HepG2 (cell line): Measurements from ENCODE around the gene NUDT13. TPM values are rescaled to one million over a fixed set of nuclear protein-coding genes. Genes with fewer than 3 reads are reported as not detected.

ENCODE experiments used
- ATAC-seq: fragments of 200-7000 bp; cut with Tn5 transposase; 3 replicates; pipeline ENCODE4 v1.9.1; 2020; ENCODE audit warnings: mild to moderate bottlenecking, moderate library complexity
- BruUV-seq: library from RNA; stranded (reverse); fragments of 400-500 nt; replicated peaks from 2 replicates; lab custom pipeline; 2021; lab: Mats Ljungman, UMichigan
- CTCF ChIA-PET: fragments of 300-600 bp; formaldehyde crosslinking; extraction: SDS; loops from one replicate; lab custom pipeline; 2021; ENCODE audit warnings: low total read pairs, inconsistent platforms, low intra/inter-chr PET ratio; lab: Yijun Ruan, JAX
- POLR2A ChIA-PET: fragments of 350-600 bp; sonication (Branson Sonifier 250); formaldehyde crosslinking; loops from one replicate; lab custom pipeline; 2020; ENCODE audit warnings: antibody characterized with exemption, inconsistent platforms; lab: Yijun Ruan, JAX
- DNase-seq: peaks from one replicate; pipeline ENCODE4 v3.0.0-alpha.2; 2015; ENCODE audit warnings: low spot score
- FAIRE-seq: peaks from 3 replicates; lab custom pipeline; 2011; peaks lifted over from hg19 to GRCh38; lab: Jason Lieb, UNC
- H2AFZ ChIP-seq: one replicate; pipeline ENCODE4 v1.6.1; 2011; ENCODE audit warnings: low read length, inconsistent platforms
- H3K27ac ChIP-seq: fragments of 300-600 bp; 3 replicates; pipeline ENCODE4 v1.8.0; 2011; ENCODE audit warnings: mixed run types, mild to moderate bottlenecking, mixed read lengths, low read length, inconsistent platforms; ENCODE audit not compliant: insufficient read depth; ENCODE audit errors: extremely low read length
- H3K27me3 ChIP-seq, 2 experiments: fragments of 200-600 bp in 1 of 2; 2 replicates in 1 of 2; 3 replicates in 1 of 2; pipeline versions ENCODE4 v1.6.0 to v1.8.0; 2011; ENCODE audit warnings: low read length in 2 of 2, mild to moderate bottlenecking in 2 of 2, moderate library complexity in 2 of 2, inconsistent platforms in 1 of 2; ENCODE audit not compliant: insufficient read depth in 2 of 2, control insufficient read depth in 1 of 2
- H3K36me3 ChIP-seq, 2 experiments: fragments of 200-600 bp in 1 of 2; replicated peaks in 1 of 2; 2 replicates in 1 of 2; 3 replicates in 1 of 2; pipeline versions ENCODE4 v1.5.1 to v1.8.0; 2011; ENCODE audit warnings: low read length in 2 of 2, inconsistent platforms in 1 of 2; ENCODE audit not compliant: insufficient read depth in 2 of 2, control insufficient read depth in 1 of 2
- H3K4me1 ChIP-seq: 2 replicates; pipeline ENCODE4 v1.5.1; 2012; ENCODE audit warnings: low read length, inconsistent platforms; ENCODE audit not compliant: insufficient read depth
- H3K4me2 ChIP-seq: 2 replicates; pipeline ENCODE4 v1.6.0; 2011; ENCODE audit warnings: low read depth, low read length, inconsistent platforms
- H3K4me3 ChIP-seq, 3 experiments: fragments of 200-600 bp in 1 of 3; sonication (generic), shearing (Covaris generic) in 1 of 3; replicated peaks in 1 of 3; 2 replicates each; pipeline ENCODE4 v1.5.1; 2011 to 2016; ENCODE audit warnings: low read length in 3 of 3, inconsistent platforms in 2 of 3, low read depth in 2 of 3, mild to moderate bottlenecking in 2 of 3, control low read depth in 1 of 3, mixed read lengths in 1 of 3; ENCODE audit not compliant: insufficient read depth in 1 of 3
- H3K79me2 ChIP-seq: one replicate; pipeline ENCODE4 v1.6.1; 2011; ENCODE audit warnings: low read length, inconsistent platforms; ENCODE audit not compliant: insufficient read depth
- H3K9ac ChIP-seq: 2 replicates; pipeline ENCODE4 v1.6.0; 2011; ENCODE audit warnings: mild to moderate bottlenecking, low read depth, low read length, inconsistent platforms; ENCODE audit not compliant: insufficient read depth
- H3K9me3 ChIP-seq: 2 replicates; pipeline ENCODE4 v1.5.1; 2012; ENCODE audit warnings: mild to moderate bottlenecking, low read length
- H4K20me1 ChIP-seq: 2 replicates; pipeline ENCODE4 v1.6.0; 2011; ENCODE audit warnings: inconsistent platforms, mild to moderate bottlenecking, low read length, moderate library complexity; ENCODE audit not compliant: insufficient read depth
- CREB3 ChIP-seq: sonication (generic); formaldehyde crosslinking; IDR thresholded peaks from 2 replicates; pipeline ENCODE4 v1.5.0; 2020; ENCODE audit warnings: missing genetic modification reagents
- EZH2 ChIP-seq: conservative IDR thresholded peaks from 2 replicates; pipeline ENCODE4 v1.6.1; 2012; ENCODE audit warnings: mild to moderate bottlenecking, low read depth, low read length, moderate library complexity
- FOXA3 ChIP-seq: IDR thresholded peaks from 2 replicates; pipeline ENCODE4 v1.6.1; 2016; ENCODE audit warnings: missing genetic modification reagents, missing compliant biosample characterization
- HOXA7 ChIP-seq: sonication (generic); formaldehyde crosslinking; IDR thresholded peaks from 2 replicates; pipeline ENCODE4 v1.8.1; 2022; ENCODE audit warnings: mild to moderate bottlenecking, missing genetic modification reagents, moderate library complexity
- KDM5A ChIP-seq: fragments of 200-600 bp; sonication (generic); IDR thresholded peaks from 2 replicates; pipeline ENCODE4 v1.7.0; 2018; ENCODE audit warnings: antibody characterized with exemption, mild to moderate bottlenecking, low read length, borderline replicate concordance
- KLF12 ChIP-seq: sonication (generic); formaldehyde crosslinking; IDR thresholded peaks from 2 replicates; pipeline ENCODE4 v1.4.0; 2020; ENCODE audit warnings: missing genetic modification reagents, borderline replicate concordance
- MTF2 ChIP-seq: sonication (generic); formaldehyde crosslinking; IDR thresholded peaks from 2 replicates; pipeline ENCODE4 v1.5.0; 2020; ENCODE audit warnings: missing genetic modification reagents, borderline replicate concordance
- PHF20 ChIP-seq: sonication (generic); formaldehyde crosslinking; IDR thresholded peaks from 2 replicates; pipeline ENCODE4 v1.5.0; 2020; ENCODE audit warnings: mild to moderate bottlenecking, missing genetic modification reagents
- POLR2A ChIP-seq, 2 experiments: IDR thresholded peaks; 2 replicates each; pipeline ENCODE4 v1.6.1; 2011; ENCODE audit warnings: low read depth in 2 of 2, low read length in 2 of 2, mild to moderate bottlenecking in 1 of 2, moderate library complexity in 1 of 2; ENCODE audit not compliant: insufficient read depth in 1 of 2
- TEAD3 ChIP-seq: optimal IDR thresholded peaks from 2 replicates; pipeline ENCODE3; 2016; ENCODE audit warnings: borderline replicate concordance
- THAP8 ChIP-seq: sonication (generic); formaldehyde crosslinking; IDR thresholded peaks from 2 replicates; pipeline ENCODE4 v1.5.1; 2020; ENCODE audit warnings: missing genetic modification reagents, mild to moderate bottlenecking, borderline replicate concordance
- ZBTB20 ChIP-seq: sonication (generic); formaldehyde crosslinking; IDR thresholded peaks from 2 replicates; pipeline ENCODE4 v1.8.1; 2023; ENCODE audit warnings: missing genetic modification reagents, low read depth, mild to moderate bottlenecking, borderline replicate concordance
- ZBTB8A ChIP-seq: sonication (generic); formaldehyde crosslinking; IDR thresholded peaks from 2 replicates; pipeline ENCODE4 v1.4.0; 2020; ENCODE audit warnings: mild to moderate bottlenecking, low read depth, missing genetic modification reagents, borderline replicate concordance
- ZFP82 ChIP-seq: sonication (generic); formaldehyde crosslinking; IDR thresholded peaks from 2 replicates; pipeline ENCODE4 v1.5.1; 2020; ENCODE audit warnings: mild to moderate bottlenecking, missing genetic modification reagents, borderline replicate concordance
- ZNF263 ChIP-seq: sonication (generic); formaldehyde crosslinking; IDR thresholded peaks from 2 replicates; pipeline ENCODE4 v1.4.0; 2020; ENCODE audit warnings: missing genetic modification reagents
- ZNF264 ChIP-seq: sonication (generic); formaldehyde crosslinking; IDR thresholded peaks from 2 replicates; pipeline ENCODE4 v1.4.0; 2020; ENCODE audit warnings: missing genetic modification reagents
- ZNF276 ChIP-seq: sonication (generic); formaldehyde crosslinking; IDR thresholded peaks from 2 replicates; pipeline ENCODE4 v1.4.0; 2020; ENCODE audit warnings: mild to moderate bottlenecking, low read depth, missing genetic modification reagents
- ZNF317 ChIP-seq: sonication (generic); formaldehyde crosslinking; IDR thresholded peaks from 2 replicates; pipeline ENCODE4 v1.5.0; 2020; ENCODE audit warnings: mild to moderate bottlenecking, missing genetic modification reagents
- ZNF691 ChIP-seq: sonication (generic); formaldehyde crosslinking; IDR thresholded peaks from 2 replicates; pipeline ENCODE4 v1.4.0; 2020; ENCODE audit warnings: missing genetic modification reagents, low read depth, mild to moderate bottlenecking, borderline replicate concordance
- ZNF772 ChIP-seq: sonication (generic); formaldehyde crosslinking; IDR thresholded peaks from 2 replicates; pipeline ENCODE4 v1.5.0; 2020; ENCODE audit warnings: mild to moderate bottlenecking, missing genetic modification reagents
- ZNF850 ChIP-seq: sonication (generic); formaldehyde crosslinking; conservative IDR thresholded peaks from 2 replicates; pipeline ENCODE4 v1.9.0; 2021; ENCODE audit warnings: mild to moderate bottlenecking, missing genetic modification reagents
- WGBS: methylation state at CpG from one replicate; pipeline ENCODE4 v1.1.6; 2017; ENCODE audit warnings: low lambda C conversion rate; 5-methylcytosine and 5-hydroxymethylcytosine counted together
- in situ Hi-C: cut with HindIII; loops from 2 replicates; pipeline ENCODE4 v1.10.0; 2017; ENCODE audit warnings: low pct_unique_long_range_greater_than_20kb; ENCODE audit not compliant: extremely low pct_ligation_motif_present
- intact Hi-C: fragments of 100-400 bp; cut with micrococcal nuclease; formaldehyde crosslinking; loops from one replicate; pipeline ENCODE4 v1.10.0; 2022; ENCODE audit not compliant: unreplicated experiment
- polyA plus RNA-seq, 8 experiments: library from polyadenylated mRNA; depleted of rRNA in 3 of 8; stranded (reverse) in 7 of 8; unstranded in 1 of 8; fragments of >200 nt; fragmentation: Illumina TruSeq in 4 of 8; extraction: Trizol in 4 of 8; gene quantifications; 2 replicates each; pipeline versions ENCODE4 v1.2.1 to v1.2.3, GENCODE V29; 2011 to 2016; ENCODE audit warnings: low read depth in 4 of 8, missing spikeins in 1 of 8, mixed read lengths in 1 of 8; ENCODE audit not compliant: insufficient read depth in 1 of 8
- total RNA-seq, 5 experiments: library from RNA; depleted of rRNA; stranded (reverse); fragments of >200 nt; fragmentation: Illumina TruSeq; extraction: Trizol; gene quantifications; 2 replicates each; pipeline ENCODE4 v1.2.3, GENCODE V29; 2016; ENCODE audit warnings: low read depth in 1 of 5

Gene NUDT13
- total and polyA plus RNA-seq, 2 of the 13 experiments (the other 11 are each of a cell fraction or from before 2014, with no cell fraction given): 4.2 to 6.5 TPM

- DNase-seq (peak; percentile 47), FAIRE-seq (peak; percentile 73), ATAC-seq (peak; percentile 74)
- Histone ChIP-seq H3K27ac (peak overlapping the region; percentile 89), H3K27me3 (no peaks in the 10 kb centered on the region; a peak in 1 of 5 replicates), H3K4me3 (peak overlapping the region; percentile 80 to 89 (median 84)), H3K9ac (peak overlapping the region; percentile 93), H3K79me2 (peaks cover 34% of the 10 kb centered on the region), H3K4me2 (peak overlapping the region; percentile 85), H3K4me1 (peaks cover 15% of the 10 kb centered on the region), H2AFZ (peak overlapping the region; percentile 1), H3K36me3 (0 out of 5 replicates have a peak, but pooled peaks cover 0 to 8% of the 10 kb centered on the region in 2 experiments), H3K9me3 (no peaks in the 10 kb centered on the region), H4K20me1 (no peaks in the 10 kb centered on the region)
- in situ Hi-C loops: no loop called here
- BruUV-seq: TSS peak; percentile 87
- POLR2A ChIA-PET: interaction anchor here (0.8 to 3.2 kb wide), 12 partner anchors 11 to 334 kb away, joined by 3 to 20 read pairs (median 4); partner anchors contain the start of genes DNAJC9, NUDT13 and P4HA1
- CTCF ChIA-PET: interaction anchor here (1.8 kb wide), 1 partner anchor 51 kb away, joined by 4 read pairs; no protein-coding TSS in a partner anchor
- intact Hi-C loops: loop anchor here (2.0 kb wide), 3 partner anchors 50 to 78 kb away; partner anchors contain the start of genes DNAJC9 and P4HA1
- 2% methylated on average over 6 of the region's 6 CpGs for whole genome bisulfite sequencing
- TF ChIP-seq PHF20 (CRISPR knock-in tag) (no peak), ZNF691 (CRISPR knock-in tag) (peak; percentile 98), ZNF772 (0 out of 2 replicates have a peak, but pooled peaks have one; percentile 35), ZBTB20 (no peak), KLF12 (CRISPR knock-in tag) (peak; percentile 3; the same call in 1 of the 2 replicates), MTF2 (CRISPR knock-in tag) (no peak), ZNF263 (CRISPR knock-in tag) (0 out of 2 replicates have a peak, but pooled peaks have one; percentile 11), HOXA7 (no peak), ZNF264 (CRISPR knock-in tag) (0 out of 2 replicates have a peak, but pooled peaks have one; percentile 1), FOXA3 (CRISPR knock-in tag) (no peak), ZNF850 (CRISPR knock-in tag) (0 out of 2 replicates have a peak, but pooled peaks have one; percentile 6), ZNF276 (CRISPR knock-in tag) (no peak), THAP8 (CRISPR knock-in tag) (0 out of 2 replicates have a peak, but pooled peaks have one; percentile 20), KDM5A (no peak), TEAD3 (peak; percentile 12), CREB3 (CRISPR knock-in tag) (peak; percentile 29; the same call in 1 of the 2 replicates), ZNF317 (CRISPR knock-in tag) (0 out of 2 replicates have a peak, but pooled peaks have one; percentile 3), ZFP82 (CRISPR knock-in tag) (0 out of 2 replicates have a peak, but pooled peaks have one; percentile 18), POLR2A (IDR thresholded peaks at IDR 0.05; ENCODE audit: insufficient read depth in 1 of 2, low read depth in 2 of 2, low read length in 2 of 2) (0 out of 4 replicates have a peak, but pooled peaks of 1 of the 2 experiments have one; percentile 1), ZBTB8A (no peak), EZH2 (no peak)
Observed at GRCh38 chr10:73168465-73168803, 58.2 kb downstream of the NUDT13 start.
